ENCODE results near the gene RASGEF1C. TPM values are rescaled to one million over a fixed set of nuclear protein-coding genes. Genes with fewer than 3 reads are reported as not detected.

The RASGEF1C gene
- total RNA-seq, 4 donors from 2014 or later = 0.71 to 2.5 TPM; not detected in 2

GRCh38 chr5:180117000-180117725, 91.8 kb downstream of the RASGEF1C start:
- DNase-seq (ENCODE audit: low spot score in 2 of 2) = no peak
- TF ChIP-seq POLR2A (IDR thresholded peaks at IDR 0.05) (no peak), CTCF (IDR thresholded peaks at IDR 0.05) (no peak)

GRCh38 chr5:180116077-180116999, 92.7 kb downstream of the RASGEF1C start:
- DNase-seq (ENCODE audit: low spot score in 2 of 2) = no peak
- intact Hi-C loops (cut with DNase I; ENCODE audit: low total_unique reads) = no loop called here
- WGBS, 2 donors = 74 to 81% methylated on average over 30 to 31 of the region's 31 CpGs
- H3K4me3 ChIP-seq (ENCODE audit: low read depth, poor library complexity, severe bottlenecking) = no peak overlapping the region
- TF ChIP-seq POLR2A (IDR thresholded peaks at IDR 0.05) (no peak), CTCF (IDR thresholded peaks at IDR 0.05) (no peak)

More at GRCh38 chr5:180117000-180117725, 91.8 kb downstream of the RASGEF1C start:
- intact Hi-C loops (cut with DNase I; ENCODE audit: low total_unique reads) = no loop called here
- H3K4me3 ChIP-seq (ENCODE audit: low read depth, poor library complexity, severe bottlenecking) = no peak overlapping the region
- WGBS, 2 donors = 73 to 81% methylated on average over 14 of the region's 14 CpGs

GRCh38 chr5:180115326-180116076, 93.5 kb downstream of the RASGEF1C start:
- H3K4me3 ChIP-seq (ENCODE audit: low read depth, poor library complexity, severe bottlenecking) = no peak overlapping the region
- intact Hi-C loops (cut with DNase I; ENCODE audit: low total_unique reads) = no loop called here
- TF ChIP-seq CTCF (IDR thresholded peaks at IDR 0.05) = no peak
- TF ChIP-seq POLR2A (IDR thresholded peaks at IDR 0.05) = no peak
- WGBS, 2 donors = 82 to 90% methylated on average over 14 of the region's 14 CpGs
- no peak for DNase-seq (ENCODE audit: low spot score in 2 of 2)

- H3K4me3 ChIP-seq (ENCODE audit: low read depth, poor library complexity, severe bottlenecking) = no peak overlapping the region
- DNase-seq (ENCODE audit: low spot score in 2 of 2) = no peak
- no peak for TF ChIP-seq CTCF (IDR thresholded peaks at IDR 0.05)
- TF ChIP-seq POLR2A (IDR thresholded peaks at IDR 0.05) = no peak
- intact Hi-C loops (cut with DNase I; ENCODE audit: low total_unique reads) = no loop called here
- WGBS, 2 donors = 82 to 86% methylated on average over 9 to 15 of the region's 23 CpGs
Measured at GRCh38 chr5:180114304-180115003, 94.6 kb downstream of the RASGEF1C start.

- no peak for DNase-seq (ENCODE audit: low spot score in 2 of 2)
- intact Hi-C loops (cut with DNase I; ENCODE audit: low total_unique reads) = no loop called here
- TF ChIP-seq POLR2A (IDR thresholded peaks at IDR 0.05) = no peak
- no peak overlapping the region for H3K4me3 ChIP-seq (ENCODE audit: low read depth, poor library complexity, severe bottlenecking)
- WGBS, 2 donors = 86 to 92% methylated on average over 23 of the region's 23 CpGs
Measured at GRCh38 chr5:180113660-180114303, 95.2 kb downstream of the RASGEF1C start.

Data from lower leg skin (tissue), 4 donors.